Measurements from ENCODE around the gene IFT88.

Gene IFT88

GRCh38 chr13:20566898-20567874, at the start of gene IFT88:
TSS of gene IFT88 (plus strand) at chr13:20567157. CDS start at chr13:20574386, 7,229 bp downstream.
- DNase-seq = peak; percentile 67

- DNase-seq = no peak
These were observed 48.3 kb upstream of the IFT88 start for GRCh38 chr13:20518660-20519100.

DNA sequence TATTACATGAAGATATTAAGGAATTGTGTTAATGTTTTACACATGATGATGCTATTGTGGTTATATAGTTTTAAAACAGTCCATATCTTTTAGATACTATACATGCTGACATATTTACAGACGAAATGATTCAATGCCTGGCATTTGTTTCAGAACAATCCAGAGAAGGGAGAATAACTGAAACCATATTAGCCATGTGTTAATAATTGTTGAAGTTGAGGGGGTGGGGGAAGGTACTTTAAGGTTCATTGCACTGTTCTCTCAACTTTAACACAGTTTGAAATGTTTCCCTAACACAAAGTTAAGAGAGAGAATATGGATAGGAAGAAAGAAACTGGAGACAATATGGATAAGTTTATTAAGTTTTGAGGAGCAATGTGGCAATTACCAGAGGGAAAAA, 47.1 kb upstream of the IFT88 start:
- DNase-seq = no peak

- no peak for DNase-seq
These were observed 45.4 kb upstream of the IFT88 start for GRCh38 chr13:20521364-20522115.

DNA sequence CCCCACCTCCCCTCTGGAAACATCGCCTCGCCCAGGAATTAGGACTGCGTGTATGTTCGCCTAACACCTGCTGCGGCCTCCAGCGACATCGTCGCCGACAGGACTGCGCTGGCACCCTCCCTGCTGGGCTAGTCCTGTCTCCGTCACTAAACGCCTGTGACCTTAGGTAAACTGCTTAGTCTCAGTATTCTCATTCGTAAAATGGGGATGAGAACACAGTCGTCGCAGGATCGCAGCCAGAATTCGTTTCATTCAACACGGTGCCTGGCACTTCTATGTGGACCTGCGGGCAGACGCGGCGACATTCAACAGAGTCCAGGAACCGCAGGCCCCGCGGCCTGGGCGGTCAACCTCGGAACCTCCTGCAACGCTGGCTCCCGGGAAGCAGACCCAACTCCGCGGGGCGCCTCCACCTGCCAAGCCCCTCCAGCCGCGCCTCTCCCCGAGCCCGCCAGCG, 41.8 kb upstream of the IFT88 start:
- peak; percentile 11 for DNase-seq

- DNase-seq = peak; percentile 44
These were observed 41.1 kb upstream of the IFT88 start, which contains the start of gene CRYL1 for GRCh38 chr13:20525601-20526544. TSS of gene CRYL1 (minus strand) at chr13:20525857. CDS start at chr13:20525794, 63 bp downstream.

DNA sequence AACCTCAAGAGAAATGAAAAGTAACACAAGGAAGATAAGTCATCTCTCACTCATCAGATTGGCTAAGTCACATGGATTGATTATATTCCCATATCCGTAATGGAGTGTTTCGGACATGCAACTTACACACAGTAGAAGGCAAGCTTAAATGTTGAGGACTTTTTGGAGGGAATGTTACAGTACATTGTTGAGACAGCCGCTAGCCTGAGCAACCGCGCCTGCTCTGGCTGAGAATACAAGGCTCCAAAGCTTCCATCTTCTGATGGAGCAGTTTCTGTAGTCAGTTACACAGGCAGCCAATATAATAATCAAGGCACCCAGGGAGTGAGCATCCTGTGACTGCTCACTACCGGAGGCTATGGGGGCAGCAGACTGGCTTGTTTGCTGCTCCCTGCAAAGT, 40.3 kb upstream of the IFT88 start:
- DNase-seq = no peak

DNA sequence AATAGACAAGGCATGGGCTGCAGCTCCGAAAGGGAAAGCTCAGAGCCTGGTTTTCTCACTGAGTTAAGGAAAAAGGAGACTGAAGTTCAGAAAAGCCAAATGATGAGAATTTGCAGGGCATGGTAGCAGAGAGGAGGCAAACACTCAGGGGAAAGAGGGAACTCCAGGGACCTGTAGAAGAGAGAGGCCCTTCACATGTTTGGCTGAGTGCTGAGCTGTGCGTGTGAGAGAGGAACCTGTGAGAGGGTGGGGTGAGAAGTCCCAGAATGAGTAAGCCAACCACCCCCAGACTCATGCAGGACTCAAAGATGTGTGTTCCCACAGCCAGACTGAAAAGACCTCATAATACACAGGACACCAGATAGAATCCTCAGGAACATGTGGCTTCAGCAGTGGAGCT, 38.5 kb upstream of the IFT88 start:
- DNase-seq = no peak

- DNase-seq = no peak
These were observed 32.8 kb upstream of the IFT88 start for GRCh38 chr13:20534038-20534608.

DNA sequence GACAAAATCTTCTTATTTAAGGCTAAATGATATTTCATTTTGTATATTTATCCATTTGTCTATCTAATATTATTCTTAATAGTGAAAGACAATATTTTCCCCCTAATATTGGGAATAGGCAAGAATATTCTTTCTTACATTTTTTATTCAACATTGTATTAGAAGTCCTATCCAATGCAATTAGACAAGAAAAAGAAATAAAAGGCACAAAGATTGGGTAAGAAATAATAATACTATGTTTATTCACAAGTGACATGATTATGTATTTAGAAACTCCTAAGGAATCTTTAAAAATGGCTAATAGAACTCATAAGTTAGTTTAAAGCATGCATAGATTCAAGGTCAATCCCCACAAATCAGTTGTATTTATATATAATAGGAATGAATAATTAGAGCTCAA, 30.0 kb upstream of the IFT88 start:
- DNase-seq = no peak

DNA sequence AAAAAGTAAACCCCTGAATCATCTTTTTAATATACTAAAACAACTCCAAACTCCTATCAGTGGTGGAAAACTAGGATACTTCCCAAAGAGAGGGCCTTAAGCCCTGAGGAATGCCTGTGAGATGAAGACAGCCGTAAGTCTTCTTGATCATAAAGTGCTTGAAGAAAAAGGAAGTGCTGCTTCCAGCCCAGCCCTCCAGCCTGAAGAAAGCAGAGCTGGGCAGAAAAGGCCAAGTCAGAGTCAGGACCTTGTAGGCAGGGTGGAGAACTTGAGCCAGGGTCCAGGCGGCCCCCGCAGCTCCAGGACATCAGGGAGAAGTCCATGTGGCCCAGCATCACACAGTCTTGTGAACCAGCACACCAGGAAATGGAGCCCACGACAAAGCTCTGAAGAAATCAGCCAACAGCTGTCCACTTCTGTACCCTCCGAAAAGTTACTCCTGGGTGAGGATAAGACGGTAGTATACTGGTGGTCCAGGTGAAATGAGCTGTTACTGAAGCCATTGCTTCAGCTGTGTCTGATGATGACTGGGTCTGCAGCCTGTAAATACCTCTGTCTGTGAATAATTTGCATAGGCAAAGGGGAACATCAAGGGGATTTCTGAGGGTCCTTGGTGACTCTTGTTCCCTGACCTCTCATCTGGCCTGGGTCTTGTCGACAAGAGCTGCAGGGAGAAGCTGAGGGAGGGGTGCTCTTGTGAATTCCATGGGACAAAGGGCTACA, 22.6 kb upstream of the IFT88 start:
- no peak for DNase-seq

DNA sequence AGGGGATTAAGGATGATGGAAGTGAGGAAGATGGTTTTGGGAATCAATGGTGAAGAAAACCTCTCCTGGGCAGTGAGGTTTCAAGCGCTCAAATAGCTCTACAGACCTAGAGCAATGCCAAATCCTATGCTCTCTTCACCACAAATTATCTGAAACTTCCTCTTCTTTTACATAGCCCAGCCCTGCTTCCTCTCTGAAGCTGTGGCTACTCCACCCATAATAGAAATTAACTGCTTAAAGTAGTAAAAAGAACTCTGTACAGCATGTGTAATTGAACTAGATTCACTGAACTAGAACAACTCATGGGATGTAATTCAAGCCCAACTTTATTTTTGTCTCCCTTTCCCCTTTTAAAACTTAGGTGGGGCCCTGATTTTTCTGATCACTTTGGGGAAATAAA, 20.4 kb upstream of the IFT88 start:
- DNase-seq = no peak

DNA sequence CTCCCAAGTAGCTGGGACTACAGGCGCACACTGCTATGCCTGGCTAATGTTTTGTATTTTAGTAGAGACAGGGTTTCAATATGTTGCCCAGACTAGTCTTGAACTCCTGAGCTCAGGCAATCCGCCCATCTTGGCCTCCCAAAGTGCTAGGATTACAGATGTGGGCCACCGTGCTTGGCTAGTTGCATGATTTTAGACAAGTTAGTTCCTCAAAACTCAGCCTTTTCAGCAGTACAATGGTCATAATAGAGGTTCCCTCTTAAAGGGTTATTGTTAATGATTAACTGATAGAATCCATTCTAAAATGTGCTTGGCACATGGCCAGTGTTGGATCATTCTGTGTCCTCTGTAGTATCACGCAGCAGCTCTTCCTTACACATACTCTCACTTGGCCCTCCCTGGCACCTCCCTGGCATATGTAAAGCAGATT, 19.5 kb upstream of the IFT88 start:
- DNase-seq = no peak

- no peak for DNase-seq
These were observed 16.2 kb upstream of the IFT88 start for GRCh38 chr13:20550799-20551198.

DNA sequence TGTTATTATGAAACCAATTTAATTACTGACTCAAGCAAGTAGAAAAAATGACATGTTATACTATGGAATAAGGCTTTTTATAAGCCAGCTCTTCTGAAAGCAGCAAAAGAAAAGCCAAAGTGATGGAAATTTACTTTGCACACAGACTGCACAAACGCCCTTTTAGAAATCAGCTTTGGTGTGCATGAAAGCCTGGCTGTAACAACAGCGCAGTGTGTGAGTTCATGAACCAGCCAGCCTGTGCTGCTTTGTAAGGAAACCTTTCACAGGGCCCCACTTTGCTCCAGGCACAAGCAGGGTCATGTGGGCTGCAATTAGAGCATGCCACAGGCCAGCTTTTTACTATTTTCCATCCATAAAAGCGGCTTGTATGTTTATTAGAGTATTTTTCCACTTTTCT, 13.6 kb upstream of the IFT88 start:
- DNase-seq = no peak

GRCh38 chr13:20558982-20559381, 8.0 kb upstream of the IFT88 start:
- DNase-seq = no peak

DNA sequence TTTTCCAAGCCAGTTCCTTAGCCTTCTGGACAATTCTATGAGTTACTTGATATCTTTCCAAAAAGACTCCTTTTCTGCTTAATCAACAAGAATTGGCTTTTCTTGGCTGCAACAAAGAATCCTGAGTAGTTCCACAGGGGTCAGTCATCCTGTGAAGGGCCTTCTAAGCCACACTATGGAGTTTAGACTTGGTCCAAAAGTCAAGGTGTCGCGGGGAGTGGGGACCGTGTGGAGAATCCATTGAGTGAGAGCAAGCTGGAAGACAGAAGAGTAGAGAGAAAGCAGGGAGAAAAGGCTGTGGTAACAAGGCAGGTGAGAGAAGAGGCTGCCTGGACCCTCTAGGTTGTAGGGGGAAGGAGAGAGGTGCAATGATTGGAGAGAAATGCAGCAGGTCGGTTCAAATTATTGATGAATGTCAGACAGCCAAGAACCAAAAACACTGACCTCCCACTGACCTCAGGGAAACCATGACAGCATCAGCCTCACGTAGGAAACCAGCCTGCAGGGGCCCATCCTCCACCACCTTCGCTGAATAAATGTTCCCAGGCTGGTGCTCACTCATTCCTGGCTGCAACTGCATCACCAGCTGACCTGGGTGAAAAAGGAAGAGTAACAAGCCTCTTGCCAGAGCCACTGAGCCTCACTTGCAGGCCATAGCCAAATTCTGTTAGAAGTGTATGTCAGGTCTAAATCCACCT, 7.1 kb upstream of the IFT88 start:
- DNase-seq = no peak

DNA sequence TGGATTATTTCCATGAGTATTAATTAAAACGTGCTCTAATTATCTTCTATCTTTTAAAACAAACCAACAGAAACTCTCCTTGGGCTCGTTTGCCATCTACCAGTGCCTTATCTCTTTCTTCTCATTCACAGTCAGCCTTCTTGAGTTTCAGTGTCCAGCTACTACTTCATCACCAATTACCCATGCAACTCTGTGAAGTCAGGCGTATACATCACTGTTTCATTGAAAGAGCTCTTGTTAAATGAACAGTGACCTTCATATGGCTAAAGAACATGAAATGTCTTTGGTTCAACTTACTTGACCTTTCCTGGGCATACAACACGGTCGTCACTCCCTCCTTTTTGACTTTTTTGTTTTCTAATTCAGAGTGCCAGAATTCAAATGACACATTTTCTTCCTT, 5.2 kb upstream of the IFT88 start:
- no peak for DNase-seq

GRCh38 chr13:20565115-20565736, 1.7 kb upstream of the IFT88 start:
- DNase-seq = no peak

DNA sequence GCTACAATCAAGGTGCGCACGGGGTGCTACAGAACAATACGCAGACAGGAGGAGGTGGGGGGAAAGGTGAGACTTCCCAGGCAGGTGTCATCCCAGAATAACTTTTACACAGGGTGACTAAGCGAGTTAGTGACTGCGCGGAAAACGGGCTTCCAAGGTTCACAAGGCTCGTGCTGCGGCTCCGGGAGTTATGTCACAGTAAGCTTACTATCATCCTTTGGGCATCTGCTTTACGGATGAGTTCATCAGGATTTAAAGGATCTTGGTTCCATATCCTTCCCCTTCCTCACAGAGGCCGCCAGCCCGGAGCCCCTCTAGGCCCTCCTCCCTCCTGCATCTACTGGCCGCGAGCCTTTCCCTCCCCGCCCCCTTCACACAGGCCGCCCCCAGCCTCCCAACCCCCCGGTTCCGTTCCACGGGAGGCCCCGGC, 474 bp upstream of the IFT88 start:
- DNase-seq = peak; percentile 58

All from NCI-H1105 treated with DMSO at 0.1 percent for 48 hours (cell line).